ENCODE data around the gene TSHZ3.

The TSHZ3 gene

GRCh38 chr19:31260171-31260933 lies 88.9 kb downstream of the TSHZ3 start:
- no peak for DNase-seq

DNA sequence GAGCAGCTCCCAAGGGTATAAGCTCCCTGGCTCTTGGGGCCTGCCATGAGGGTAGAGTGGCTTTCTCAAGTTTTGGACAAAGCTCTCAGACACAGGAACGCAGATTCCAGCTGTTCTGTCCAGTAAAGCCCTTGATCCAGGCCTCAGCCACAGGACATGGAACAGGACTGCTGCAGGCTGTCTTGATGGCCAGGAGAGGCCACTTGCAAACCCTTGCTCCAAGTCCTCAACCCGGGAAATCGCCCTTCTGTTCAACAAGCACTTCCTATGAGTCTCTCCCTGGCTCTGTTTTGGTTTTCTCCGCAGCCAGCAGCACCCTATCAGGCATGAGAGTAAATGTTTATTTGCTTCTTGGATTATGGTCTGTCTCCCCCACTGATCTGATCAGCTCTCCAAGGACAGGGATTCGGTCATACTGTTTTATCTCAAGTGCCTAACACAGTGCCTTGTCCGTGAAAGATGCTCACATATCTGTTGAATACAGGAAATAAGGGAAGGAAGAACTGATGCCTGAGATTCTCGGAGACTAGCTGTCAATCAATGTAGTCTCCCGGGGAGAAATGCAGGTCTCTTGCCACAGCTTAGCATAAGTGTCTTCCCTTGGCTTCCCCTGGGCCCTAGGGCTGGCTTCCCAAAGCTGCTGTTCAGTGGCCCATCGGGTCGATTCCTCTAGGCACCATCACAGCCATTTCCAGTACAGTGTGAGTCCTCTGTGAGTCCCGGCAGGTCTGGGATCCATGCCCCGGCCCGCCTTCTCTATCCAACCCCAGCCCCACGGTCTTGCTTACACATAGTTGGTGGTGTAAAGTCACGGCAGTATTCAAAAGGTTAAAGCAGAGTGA lies 90.8 kb downstream of the TSHZ3 start:
- DNase-seq: no peak

GRCh38 chr19:31257426-31258130 lies 91.7 kb downstream of the TSHZ3 start:
- no peak for DNase-seq

DNA sequence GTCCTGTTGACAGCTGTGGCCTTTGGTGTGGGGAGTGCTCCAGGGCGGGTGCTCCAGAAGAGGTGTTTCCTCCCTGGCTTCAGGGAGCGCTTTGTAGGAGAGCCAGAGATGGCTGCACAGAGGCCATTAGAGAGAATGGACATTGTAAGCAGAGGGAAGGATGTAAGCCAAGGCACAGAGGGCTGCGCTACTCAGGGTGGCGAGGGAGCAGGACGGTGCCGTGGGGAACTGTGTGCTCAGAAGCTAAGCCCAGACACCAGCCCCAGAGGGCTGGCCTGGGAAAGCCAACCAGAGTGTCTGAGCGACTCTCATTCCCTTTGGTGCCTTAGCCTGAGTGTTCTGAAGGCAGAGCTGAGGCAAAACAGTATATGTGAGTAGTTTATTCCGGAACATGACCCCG lies 92.2 kb downstream of the TSHZ3 start:
- DNase-seq: no peak

DNA sequence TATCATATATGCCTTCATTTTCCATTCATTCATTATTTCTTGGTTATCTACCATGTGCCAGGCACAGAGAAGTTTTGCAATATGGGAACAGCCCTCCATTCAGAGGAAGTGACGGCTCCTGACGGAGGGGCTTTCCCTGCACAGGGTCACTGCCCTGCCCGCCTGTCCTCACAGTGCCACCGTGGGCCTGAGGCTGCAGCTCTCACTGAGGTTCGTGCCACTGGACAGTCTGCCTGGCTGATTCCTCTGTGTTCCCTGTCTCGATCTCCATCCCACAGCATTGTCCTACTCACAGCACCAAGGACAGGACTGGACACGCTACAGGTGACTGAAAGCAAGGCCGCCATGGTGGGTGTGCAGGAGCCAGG lies 92.7 kb downstream of the TSHZ3 start:
- DNase-seq: no peak

- no peak for DNase-seq
Measured at GRCh38 chr19:31255831-31256592, 93.2 kb downstream of the TSHZ3 start.

DNA sequence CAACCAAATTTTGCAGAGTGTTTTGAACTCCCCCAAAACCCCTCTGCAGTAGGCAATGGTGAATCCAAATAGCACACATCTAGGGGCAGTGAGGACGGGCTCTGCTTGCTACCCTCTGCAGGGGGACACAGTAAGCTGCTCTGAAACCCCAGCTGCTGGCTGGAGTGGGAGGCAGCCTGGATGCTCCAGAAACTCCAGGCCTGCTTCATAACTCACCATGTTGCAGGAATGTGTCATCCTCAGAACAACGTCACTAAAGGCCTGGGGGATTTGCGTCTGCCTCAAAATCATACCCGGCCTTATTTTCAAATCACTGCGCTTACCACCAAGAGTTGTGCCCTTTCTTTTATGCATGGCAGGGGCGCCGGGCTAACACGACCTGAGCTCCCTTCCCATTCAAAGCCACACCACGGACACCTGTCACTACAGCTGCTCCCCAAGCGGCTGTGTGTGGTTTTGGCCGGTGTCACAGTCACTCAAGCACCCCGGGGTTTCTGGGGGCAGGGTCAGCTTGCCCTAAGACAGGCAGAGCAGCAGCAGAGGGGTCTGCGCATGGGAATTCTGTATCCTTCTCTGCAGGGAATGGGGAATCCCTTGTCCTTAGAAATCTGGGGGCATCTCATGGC lies 93.9 kb downstream of the TSHZ3 start:
- DNase-seq: no peak

DNA sequence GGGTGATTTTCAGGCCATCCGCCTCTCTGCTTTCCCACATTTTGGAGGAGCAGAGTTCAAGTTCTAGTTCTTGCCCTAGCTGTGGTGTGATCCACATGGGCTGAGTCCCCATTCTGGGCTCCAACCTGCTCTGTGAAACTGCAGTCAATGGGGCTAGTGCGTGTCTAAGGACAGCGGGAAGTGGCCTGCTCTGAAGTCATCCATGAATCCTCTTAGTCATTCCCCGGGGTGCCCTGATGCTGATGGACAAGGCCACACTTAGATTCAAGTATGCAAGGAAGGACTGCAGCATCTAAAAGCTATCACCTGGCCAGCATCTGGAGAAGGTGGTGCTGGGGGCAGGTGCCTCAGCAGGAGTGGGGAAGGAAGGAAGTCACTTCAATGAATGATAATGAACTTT lies 94.6 kb downstream of the TSHZ3 start:
- DNase-seq: no peak

- no peak for DNase-seq
Measured at GRCh38 chr19:31254180-31254551, 95.1 kb downstream of the TSHZ3 start.

DNA sequence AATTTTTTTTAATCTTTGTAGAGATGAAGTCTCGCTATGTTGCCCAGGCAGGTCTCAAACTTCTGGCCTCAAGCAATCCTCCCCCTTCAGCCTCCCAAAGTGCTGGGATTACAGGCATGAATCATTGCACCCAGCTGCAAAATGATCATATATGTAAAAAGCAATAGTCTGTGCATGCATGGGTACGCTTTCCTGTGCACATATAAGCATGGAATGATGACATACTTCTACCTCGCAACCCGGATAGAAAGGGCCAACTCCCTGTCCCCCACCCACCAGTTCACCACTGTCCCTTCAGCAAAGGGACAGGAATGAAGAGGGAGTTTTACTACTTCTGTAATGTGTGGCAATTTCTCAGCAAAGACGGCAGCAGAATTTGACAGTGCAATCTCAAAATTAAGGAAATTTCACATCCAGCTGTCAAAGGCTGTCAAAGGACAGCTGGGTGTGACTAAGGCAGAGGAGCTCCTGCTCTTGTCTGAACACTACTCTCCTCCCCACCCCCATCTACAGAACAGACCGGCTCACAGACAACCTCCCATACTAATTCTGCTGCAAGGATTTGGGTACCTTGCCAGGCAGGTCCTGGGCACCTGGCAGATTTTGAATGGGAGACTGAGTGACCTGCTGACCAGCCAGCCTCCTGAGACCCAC lies 95.6 kb downstream of the TSHZ3 start:
- no peak for DNase-seq

GRCh38 chr19:31252441-31252840 lies 96.8 kb downstream of the TSHZ3 start:
- no peak for DNase-seq

GRCh38 chr19:31249217-31249616 lies 100.0 kb downstream of the TSHZ3 start:
- no peak for DNase-seq

GRCh38 chr19:31235806-31236205 lies 113.4 kb downstream of the TSHZ3 start:
- no peak for DNase-seq

- DNase-seq: no peak
Measured at GRCh38 chr19:31233295-31233800, 115.9 kb downstream of the TSHZ3 start.

GRCh38 chr19:31232871-31233270 lies 116.4 kb downstream of the TSHZ3 start:
- no peak for DNase-seq

DNA sequence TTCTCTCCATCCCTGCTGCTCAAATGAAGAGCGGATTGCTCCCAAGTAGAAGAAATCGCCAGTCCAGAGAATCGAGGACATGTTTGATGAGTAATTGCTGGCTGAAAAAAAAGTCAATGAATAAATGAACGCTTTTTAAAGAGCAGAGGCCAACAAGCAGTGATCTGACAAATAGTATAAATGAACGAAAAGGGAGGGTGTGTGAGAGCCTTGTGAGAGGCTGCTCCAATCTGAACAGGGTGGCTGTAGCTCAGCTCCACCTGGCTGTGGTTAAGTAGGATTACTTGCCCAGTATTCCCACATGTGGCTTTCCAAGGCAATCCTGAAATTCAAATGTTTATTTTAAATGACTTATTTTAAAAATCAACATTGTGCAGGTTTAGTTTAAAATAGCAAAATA lies 117.1 kb downstream of the TSHZ3 start:
- DNase-seq: no peak

DNA sequence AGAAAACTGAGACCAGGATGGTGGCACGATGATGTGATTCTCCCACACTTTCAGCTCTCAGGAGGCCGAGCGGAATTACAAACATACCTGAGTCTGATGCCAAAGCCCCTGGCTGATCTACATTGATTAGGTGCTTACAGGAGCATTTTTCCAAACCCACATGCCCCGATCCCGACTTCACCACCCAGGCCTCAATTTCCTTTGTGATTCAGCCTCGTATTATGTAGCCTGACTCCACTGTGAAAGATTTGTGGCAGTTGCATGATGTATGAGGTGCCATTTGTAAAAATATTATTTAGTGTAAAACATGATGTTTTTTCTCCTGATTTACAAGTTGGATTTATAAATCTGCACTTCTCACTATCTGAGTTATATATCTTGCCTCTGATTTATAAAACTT lies 118.0 kb downstream of the TSHZ3 start:
- no peak for DNase-seq

DNA sequence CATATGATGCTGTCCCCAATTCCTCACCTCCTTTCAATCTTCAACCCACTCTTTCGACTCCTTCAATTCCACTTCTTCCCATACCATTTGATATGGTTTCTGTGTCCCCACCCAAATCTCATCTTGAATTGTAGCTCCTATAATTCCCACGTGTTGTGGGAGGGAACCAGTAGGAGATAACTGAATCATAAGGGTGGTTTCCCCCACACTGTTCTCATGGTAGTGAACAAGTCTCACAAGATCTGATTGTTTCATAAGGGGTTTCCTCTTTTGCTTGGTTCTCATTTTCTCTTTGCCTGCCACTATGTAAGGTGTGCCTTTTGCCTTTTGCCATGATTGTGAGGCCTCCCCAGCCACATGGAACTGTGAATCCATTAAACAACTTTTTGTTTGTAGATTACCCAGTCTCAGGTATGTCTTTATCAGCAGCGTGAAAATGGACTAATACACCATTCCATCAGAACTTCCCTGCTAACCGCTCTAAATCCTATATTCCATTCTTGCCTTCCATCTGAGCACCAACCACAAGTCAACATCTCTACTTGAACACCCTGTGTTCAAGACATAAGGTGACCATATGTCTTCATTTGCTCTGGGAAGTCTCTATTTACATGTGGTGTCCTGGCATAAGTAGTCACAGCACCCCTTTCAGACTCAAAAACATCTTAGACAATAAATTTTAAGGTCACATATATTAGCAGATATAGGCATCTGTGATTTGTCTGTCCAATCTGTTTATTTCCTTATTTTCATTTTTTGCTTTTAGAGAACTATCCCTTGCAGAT lies 122.9 kb downstream of the TSHZ3 start:
- no peak for DNase-seq

Measured in activated naive CD4-positive, alpha-beta T cell treated with Interleukin-2 at 50 U/mL for 16 hours (primary cell).